H1 (cell line): ENCODE data around the gene PTPRC. TPM values are rescaled to one million over a fixed set of nuclear protein-coding genes. Genes with fewer than 3 reads are reported as not detected.

Experiments used
- CTCF ChIA-PET: fragments of 300-600 bp; sonication (Branson Sonifier 250); formaldehyde crosslinking; loops from one replicate; lab custom pipeline; 2021; ENCODE audit not compliant: partially characterized antibody; lab: Charles Lee
- POLR2A ChIA-PET: fragments of 300-600 bp; sonication (Branson Sonifier 250); formaldehyde crosslinking; loops from one replicate; lab custom pipeline; 2021; ENCODE audit warnings: inconsistent platforms; ENCODE audit not compliant: partially characterized antibody; lab: Charles Lee
- DNase-seq, 2 experiments: peaks; one replicate each; pipeline versions ENCODE4 v3.0.0 to v3.0.0-alpha.2; 2010 to 2022; ENCODE audit warnings: low spot score in 2 of 2, low read depth in 1 of 2, mixed read lengths in 1 of 2
- FAIRE-seq: peaks from 2 replicates; lab custom pipeline; 2011; peaks lifted over from hg19 to GRCh38; lab: Jason Lieb, UNC
- H2AFZ ChIP-seq: 2 replicates; pipeline ENCODE4 v1.8.1; 2012; ENCODE audit warnings: low read length, inconsistent platforms
- H2AK5ac ChIP-seq: 2 replicates; pipeline ENCODE4 v1.6.1; 2013; ENCODE audit warnings: low read depth, low read length
- H2BK120ac ChIP-seq: replicated peaks from 2 replicates; pipeline ENCODE3; 2013; ENCODE audit warnings: low read depth, low read length, inconsistent platforms
- H2BK12ac ChIP-seq: 2 replicates; pipeline ENCODE4 v1.6.1; 2013; ENCODE audit warnings: low read depth, low read length
- H2BK15ac ChIP-seq: 2 replicates; pipeline ENCODE4 v1.6.1; 2013; ENCODE audit warnings: low read length
- H2BK20ac ChIP-seq: 2 replicates; pipeline ENCODE4 v1.6.1; 2013; ENCODE audit warnings: low read length
- H2BK5ac ChIP-seq: 2 replicates; pipeline ENCODE4 v1.6.1; 2013; ENCODE audit warnings: low read depth, low read length
- H3K14ac ChIP-seq: 2 replicates; pipeline ENCODE4 v1.6.1; 2013; ENCODE audit warnings: inconsistent platforms; ENCODE audit not compliant: insufficient read length
- H3K18ac ChIP-seq: 2 replicates; pipeline ENCODE4 v1.6.1; 2013; ENCODE audit warnings: low read length; ENCODE audit errors: extremely low read depth
- H3K23ac ChIP-seq: 2 replicates; pipeline ENCODE4 v1.6.1; 2013; ENCODE audit warnings: inconsistent platforms; ENCODE audit not compliant: insufficient read length
- H3K23me2 ChIP-seq: 2 replicates; pipeline ENCODE4 v1.6.1; 2013; ENCODE audit warnings: low read depth, low read length
- H3K27ac ChIP-seq: 2 replicates; pipeline ENCODE4 v1.6.1; 2011; ENCODE audit warnings: low read depth, low read length, inconsistent platforms
- H3K27me3 ChIP-seq, 4 experiments: replicated peaks in 1 of 4; 1 replicate in 1 of 4; 2 replicates in 3 of 4; pipeline versions ENCODE4 v1.6.1 to v1.8.1; 2011 to 2013; ENCODE audit warnings: low read length in 3 of 4, mild to moderate bottlenecking in 3 of 4, inconsistent platforms in 2 of 4, mixed read lengths in 2 of 4, moderate library complexity in 1 of 4; ENCODE audit not compliant: control insufficient read depth in 3 of 4, insufficient read depth in 3 of 4; ENCODE audit errors: extremely low read depth in 1 of 4
- H3K36me3 ChIP-seq, 4 experiments: 2 replicates each; pipeline versions ENCODE4 v1.6.1 to v1.8.1; 2011 to 2013; ENCODE audit warnings: mild to moderate bottlenecking in 4 of 4, low read length in 3 of 4, moderate library complexity in 2 of 4, control low read depth in 1 of 4, inconsistent platforms in 1 of 4; ENCODE audit not compliant: insufficient read depth in 4 of 4, control insufficient read depth in 2 of 4
- H3K4ac ChIP-seq: replicated peaks from 2 replicates; pipeline ENCODE3; 2013; ENCODE audit warnings: low read length, low read depth, mixed read lengths, inconsistent platforms; ENCODE audit not compliant: insufficient read length
- H3K4me1 ChIP-seq, 4 experiments: replicated peaks in 1 of 4; 1 replicate in 1 of 4; 2 replicates in 3 of 4; pipeline versions ENCODE4 v1.6.1 to v1.8.1; 2011 to 2013; ENCODE audit warnings: low read length in 3 of 4, inconsistent platforms in 2 of 4, mixed read lengths in 1 of 4; ENCODE audit not compliant: insufficient read depth in 4 of 4, control insufficient read depth in 3 of 4
- H3K4me2 ChIP-seq, 2 experiments: 2 replicates each; pipeline versions ENCODE4 v1.6.1 to v1.8.1; 2011 to 2013; ENCODE audit warnings: low read depth in 2 of 2, low read length in 2 of 2, control low read depth in 1 of 2, inconsistent platforms in 1 of 2, mild to moderate bottlenecking in 1 of 2; ENCODE audit not compliant: insufficient read depth in 1 of 2
- H3K4me3 ChIP-seq, 4 experiments: fragments of 200-600, 300-600 bp in 1 of 4; sonication (generic), shearing (Covaris generic), sonication (Bioruptor Twin) in 1 of 4; 2 replicates each; pipeline versions ENCODE4 v1.5.1 to v1.8.1; 2011 to 2016; ENCODE audit warnings: low read length in 4 of 4, low read depth in 3 of 4, control low read depth in 2 of 4, inconsistent platforms in 2 of 4, mild to moderate bottlenecking in 2 of 4, mixed read lengths in 1 of 4, moderate library complexity in 1 of 4; ENCODE audit not compliant: insufficient read depth in 2 of 4; ENCODE audit errors: extremely low read depth in 1 of 4
- H3K56ac ChIP-seq: replicated peaks from 2 replicates; pipeline ENCODE3; 2013; ENCODE audit warnings: low read depth, mild to moderate bottlenecking, mixed read lengths, low read length, inconsistent platforms; ENCODE audit not compliant: insufficient read length
- H3K79me1 ChIP-seq: 2 replicates; pipeline ENCODE4 v1.6.1; 2013; ENCODE audit warnings: low read depth, low read length, control low read depth
- H3K79me2 ChIP-seq, 2 experiments: 2 replicates each; pipeline versions ENCODE4 v1.6.1 to v1.8.1; 2012 to 2013; ENCODE audit warnings: low read length in 2 of 2, mild to moderate bottlenecking in 2 of 2, inconsistent platforms in 1 of 2; ENCODE audit not compliant: insufficient read depth in 2 of 2, control insufficient read depth in 1 of 2
- H3K9ac ChIP-seq, 4 experiments: replicated peaks in 1 of 4; 1 replicate in 1 of 4; 2 replicates in 3 of 4; pipeline versions ENCODE4 v1.6.1 to v1.8.1; 2011 to 2013; ENCODE audit warnings: low read depth in 3 of 4, low read length in 3 of 4, control low read depth in 2 of 4, mild to moderate bottlenecking in 2 of 4, moderate library complexity in 2 of 4, inconsistent platforms in 1 of 4; ENCODE audit errors: extremely low read depth in 1 of 4
- H3K9me3 ChIP-seq, 2 experiments: 2 replicates each; pipeline versions ENCODE4 v1.6.1 to v1.8.1; 2012 to 2013; ENCODE audit warnings: mild to moderate bottlenecking in 2 of 2, moderate library complexity in 2 of 2, control low read depth in 1 of 2, inconsistent platforms in 1 of 2, low read depth in 1 of 2, low read length in 1 of 2, mixed read lengths in 1 of 2; ENCODE audit not compliant: insufficient read depth in 2 of 2
- H4K20me1 ChIP-seq, 2 experiments: replicated peaks in 1 of 2; 2 replicates each; pipeline versions ENCODE3 to v1.8.1; 2011 to 2013; ENCODE audit warnings: inconsistent platforms in 2 of 2, low read length in 2 of 2, mild to moderate bottlenecking in 1 of 2; ENCODE audit not compliant: insufficient read depth in 2 of 2, control insufficient read depth in 1 of 2
- H4K5ac ChIP-seq: 2 replicates; pipeline ENCODE4 v1.6.1; 2013; ENCODE audit warnings: low read length, low read depth, mixed read lengths, inconsistent platforms; ENCODE audit not compliant: insufficient read length
- H4K8ac ChIP-seq: 2 replicates; pipeline ENCODE4 v1.8.0; 2013; ENCODE audit warnings: mild to moderate bottlenecking, moderate library complexity, low read length, inconsistent platforms; ENCODE audit not compliant: insufficient read depth; ENCODE audit errors: extremely low read depth
- H4K91ac ChIP-seq: replicated peaks from 2 replicates; pipeline ENCODE3; 2013; ENCODE audit warnings: low read length, mixed read lengths, inconsistent platforms; ENCODE audit not compliant: insufficient read length
- BCL11A ChIP-seq, 2 experiments: IDR thresholded peaks; one replicate each; pipeline ENCODE4 v1.6.1; 2011; ENCODE audit warnings: low read depth in 2 of 2, low read length in 2 of 2, mild to moderate bottlenecking in 2 of 2
- BRCA1 ChIP-seq: IDR thresholded peaks from 2 replicates; pipeline ENCODE4 v1.6.1; 2012; ENCODE audit warnings: low read depth, low read length, improper control_type of control experiment
- CBX5 ChIP-seq: fragments of 300-800, 300-1000 bp; sonication (generic); IDR thresholded peaks from 2 replicates; pipeline ENCODE4 v1.7.1; 2016; ENCODE audit warnings: antibody characterized with exemption, low read length, low read depth
- EP300 ChIP-seq, 2 experiments: IDR thresholded peaks; 1 replicate in 1 of 2; 2 replicates in 1 of 2; pipeline ENCODE4 v1.6.1; 2011 to 2012; ENCODE audit warnings: low read depth in 2 of 2, low read length in 2 of 2, mild to moderate bottlenecking in 2 of 2, borderline replicate concordance in 1 of 2, inconsistent platforms in 1 of 2, moderate library complexity in 1 of 2
- GTF2F1 ChIP-seq: IDR thresholded peaks from 2 replicates; pipeline ENCODE4 v1.6.1; 2012; ENCODE audit warnings: low read depth, low read length, improper control_type of control experiment, borderline replicate concordance
- KDM1A ChIP-seq: fragments of 200-600, 300-600 bp; sonication (generic); IDR thresholded peaks from 2 replicates; pipeline ENCODE4 v1.7.1; 2016; ENCODE audit warnings: mild to moderate bottlenecking, low read length, borderline replicate concordance
- POLR2AphosphoS5 ChIP-seq: IDR thresholded peaks from 2 replicates; pipeline ENCODE4 v1.6.1; 2011; ENCODE audit warnings: low read depth, low read length
- TAF7 ChIP-seq: optimal IDR thresholded peaks from 2 replicates; pipeline ENCODE3; 2011; ENCODE audit warnings: low read depth, mild to moderate bottlenecking, inconsistent platforms, low read length, moderate library complexity, borderline replicate concordance
- WGBS, 2 experiments: shearing (Covaris generic) in 1 of 2; methylation state at CpG; one replicate each; pipeline versions ENCODE4 v1.1.6 to v1.1.7; 2013 to 2015; ENCODE audit warnings: low lambda C conversion rate in 2 of 2, mixed read lengths in 2 of 2, inconsistent platforms in 1 of 2, low coverage in 1 of 2, missing lambda C conversion rate in 1 of 2; ENCODE audit not compliant: insufficient replicate concordance in 2 of 2, insufficient coverage in 1 of 2, insufficient read length in 1 of 2; ENCODE audit errors: extremely low coverage in 1 of 2, missing lambda C conversion rate in 1 of 2; 5-methylcytosine and 5-hydroxymethylcytosine counted together
- polyA plus RNA-seq, 7 experiments: library from polyadenylated mRNA; depleted of rRNA in 3 of 7; stranded (reverse) in 5 of 7; unstranded in 2 of 7; fragments of >200 nt in 5 of 7; fragments of 200-250 nt in 2 of 7; gene quantifications; 1 replicate in 5 of 7; 2 replicates in 1 of 7; 4 replicates in 1 of 7; pipeline versions ENCODE4 v1.2.1 to v1.2.3, GENCODE V29; 2011 to 2013; ENCODE audit warnings: missing spikeins in 2 of 7, mixed read lengths in 2 of 7
- total RNA-seq: library from RNA; stranded (reverse); fragmentation: NEBNext Ultra II Directional; extraction: Animal tissue kit (Norgen Biotek cat#: 25700); gene quantifications from 2 replicates; pipeline ENCODE4 v1.2.1, GENCODE V29; 2021
- TF ChIP-seq, protein P1 (sequence below): IDR thresholded peaks from 2 replicates; pipeline ENCODE4 v1.6.1; 2012; ENCODE audit warnings: inconsistent platforms

The PTPRC gene
- total and polyA plus RNA-seq, 2 of the 8 experiments (the other 6 are each of a cell fraction or from before 2014, with no cell fraction given), result 0.05 TPM; not detected in 1

DNA sequence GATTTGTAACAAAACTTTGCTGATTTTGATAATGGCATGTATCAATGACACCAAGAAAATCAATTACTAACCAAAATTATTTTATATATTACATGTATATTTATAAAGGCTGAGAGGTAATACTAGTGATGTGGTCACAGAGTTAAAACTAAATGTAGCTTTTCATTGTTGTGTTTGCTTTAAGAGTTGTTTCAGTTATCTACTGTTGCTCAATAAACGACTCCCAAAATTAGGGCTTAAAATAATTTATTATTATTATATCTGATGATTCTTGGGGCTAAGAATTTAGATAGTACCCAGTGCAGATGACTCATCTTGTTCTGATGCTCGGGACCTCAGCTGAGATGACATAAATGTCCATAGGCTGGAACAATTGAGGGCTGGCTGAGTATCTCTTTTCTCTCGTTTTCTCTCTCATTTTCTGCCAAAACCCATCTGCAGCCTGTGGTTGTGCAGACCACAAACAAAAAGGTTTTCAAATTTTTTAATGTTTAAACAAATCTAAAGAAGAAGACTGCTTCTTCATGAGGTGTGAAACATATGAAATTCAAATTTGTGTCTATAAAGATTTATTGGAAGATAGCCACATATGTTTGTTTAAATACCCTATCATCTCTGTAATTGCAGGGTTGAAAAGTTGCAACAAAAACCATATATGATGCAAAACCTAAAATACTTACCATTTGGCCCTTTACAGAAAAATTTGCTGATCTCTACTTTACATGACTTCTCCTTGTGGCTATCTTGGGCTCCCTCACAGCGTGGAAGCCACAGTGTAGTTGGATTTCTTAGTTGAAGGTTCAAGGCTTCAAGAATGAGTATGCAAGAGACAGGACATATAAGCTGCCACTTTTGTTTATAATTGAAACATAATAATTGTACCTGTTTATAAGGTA is 14.8 kb upstream of the PTPRC start:
- DNase-seq (no peak), FAIRE-seq (no peak)
- Histone ChIP-seq H2BK15ac (no peak overlapping the region), H3K9me3 (no peaks in the 10 kb centered on the region), H3K79me1 (no peaks in the 10 kb centered on the region), H2BK120ac (no peak overlapping the region), H3K27me3 (no peaks in the 10 kb centered on the region), H3K18ac (no peak overlapping the region), H3K4me1 (no peaks in the 10 kb centered on the region), H3K23me2 (no peaks in the 10 kb centered on the region), H2AK5ac (no peak overlapping the region), H3K4me2 (no peak overlapping the region), H3K56ac (no peak overlapping the region), H3K36me3 (no peaks in the 10 kb centered on the region), H4K91ac (no peak overlapping the region), H4K8ac (no peak overlapping the region), H3K4me3 (no peak overlapping the region), H3K9ac (no peak overlapping the region), H2BK12ac (no peak overlapping the region), H3K4ac (no peak overlapping the region), H3K23ac (no peak overlapping the region), H4K5ac (no peak overlapping the region), H3K14ac (no peak overlapping the region), H2BK5ac (no peak overlapping the region), H2BK20ac (no peak overlapping the region), H3K79me2 (no peaks in the 10 kb centered on the region), H4K20me1 (no peaks in the 10 kb centered on the region), H2AFZ (no peak overlapping the region), H3K27ac (no peak overlapping the region)
- ChIA-PET POLR2A (no interaction called here), CTCF (interaction anchor here (1.6 kb wide), 1 partner anchor 77 kb away, joined by 4 read pairs; no protein-coding TSS in a partner anchor)
- 91% methylated on average over 4 of the region's 4 CpGs; no CpG with 5 or more reads in 1 of the 2 experiments for WGBS, 2 experiments
- TF ChIP-seq BRCA1, result no peak
- TF ChIP-seq BCL11A (IDR thresholded peaks at IDR 0.05; ENCODE audit: low read depth in 2 of 2, low read length in 2 of 2), result no peak
- TF ChIP-seq, protein P1, sequence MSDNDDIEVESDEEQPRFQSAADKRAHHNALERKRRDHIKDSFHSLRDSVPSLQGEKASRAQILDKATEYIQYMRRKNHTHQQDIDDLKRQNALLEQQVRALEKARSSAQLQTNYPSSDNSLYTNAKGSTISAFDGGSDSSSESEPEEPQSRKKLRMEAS, result no peak
- no peak for TF ChIP-seq GTF2F1
- TF ChIP-seq POLR2AphosphoS5, result no peak
- TF ChIP-seq CBX5, result no peak
- no peak for TF ChIP-seq KDM1A
- TF ChIP-seq EP300 (IDR thresholded peaks at IDR 0.05; ENCODE audit: borderline replicate concordance in 1 of 2, low read depth in 2 of 2, low read length in 2 of 2), result no peak
- no peak for TF ChIP-seq TAF7
